Raji (cell line): ENCODE measurements around the gene DUSP9.

Experiments used
- POLR2A ChIP-seq: IDR thresholded peaks from 2 replicates; pipeline ENCODE4 v1.6.1; 2011; ENCODE audit warnings: low read depth, low read length, control low read depth; ENCODE audit not compliant: insufficient read depth

The DUSP9 gene

DNA sequence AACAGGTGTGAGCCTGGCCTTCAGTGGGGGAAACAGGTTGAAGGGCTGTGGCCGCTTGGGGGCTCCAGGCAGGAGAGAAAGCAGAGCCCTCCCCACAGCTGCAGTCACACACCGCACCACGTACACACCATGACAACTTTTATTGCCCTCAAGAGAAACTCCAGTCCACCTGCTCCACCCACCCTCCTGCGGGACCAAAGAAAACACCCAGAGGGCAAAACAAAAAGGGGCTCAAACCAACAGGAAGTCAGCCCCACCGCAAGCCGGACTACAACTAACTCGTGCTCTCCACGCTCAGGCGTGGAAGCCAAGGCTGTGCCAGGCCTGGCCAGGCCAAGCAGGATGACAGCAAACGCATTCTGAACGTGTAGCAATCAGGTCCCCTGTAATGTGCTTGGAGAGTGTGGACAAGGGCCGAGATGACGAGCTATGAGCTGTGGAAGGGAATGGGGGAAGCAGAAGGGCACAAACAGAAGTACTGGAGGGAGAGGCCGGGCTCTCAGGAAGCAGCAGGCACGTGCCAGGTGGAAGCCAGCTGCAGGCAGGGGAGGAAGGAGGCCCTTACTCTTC is 53.5 kb downstream of the DUSP9 start:
- no peak for TF ChIP-seq POLR2A
